Spleen (tissue), 7 donors: ENCODE measurements around the gene WFDC5.

Experiments used
- POLR2A ChIP-seq, 3 donors: fragments of 450-650 bp; IDR thresholded peaks; one replicate each; pipeline ENCODE4 v1.5.1; 2017; ENCODE audit warnings: antibody characterized with exemption in 3 of 3, mild to moderate bottlenecking in 1 of 3
- POLR2AphosphoS5 ChIP-seq, 3 donors: sonication (generic); formaldehyde crosslinking; IDR thresholded peaks; one replicate each; pipeline ENCODE4 v1.5.1; 2017; ENCODE audit warnings: antibody characterized with exemption in 3 of 3
- TF ChIP-seq, protein P1 (sequence below), 11 experiments: fragments of 200-600 bp in 7 of 11; fragments of 450-650 bp in 4 of 11; sonication (generic) in 4 of 11; IDR thresholded peaks in 8 of 11; conservative IDR thresholded peaks in 3 of 11; 1 replicate in 7 of 11; 2 replicates in 4 of 11; pipeline versions ENCODE4 v1.4.0 to v1.8.0; 2016 to 2021; ENCODE audit warnings: antibody characterized with exemption in 11 of 11, inconsistent platforms in 4 of 11, mild to moderate bottlenecking in 1 of 11
- donor health status: DM: no; HTN: no; CAD: no; lungs with moderate emphysema.
- donor health status: DM: no; HTN: no; CAD: no.
- donor health status: DM: no; HTN: no; CAD: no.

DNA sequence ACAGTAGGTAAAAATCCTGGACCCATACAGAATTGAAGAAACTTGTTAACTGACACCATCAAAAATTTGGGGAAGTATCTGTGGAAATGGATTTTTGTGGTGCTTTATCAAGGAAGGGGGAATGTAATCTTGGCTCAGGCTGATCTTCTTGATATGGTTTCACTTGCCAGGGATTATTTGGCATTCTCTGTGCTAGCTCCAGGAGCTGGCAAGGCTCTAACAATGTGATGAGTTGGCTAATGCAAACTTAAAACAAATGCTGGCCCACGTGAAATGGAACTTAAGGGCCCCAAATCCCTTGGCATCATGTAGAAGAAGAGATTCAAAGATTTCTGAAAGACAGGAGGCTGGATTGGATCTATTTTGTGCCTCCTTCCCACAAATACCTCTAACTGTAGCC lies 27.2 kb downstream of the WFDC5 start:
- TF ChIP-seq, protein P1, sequence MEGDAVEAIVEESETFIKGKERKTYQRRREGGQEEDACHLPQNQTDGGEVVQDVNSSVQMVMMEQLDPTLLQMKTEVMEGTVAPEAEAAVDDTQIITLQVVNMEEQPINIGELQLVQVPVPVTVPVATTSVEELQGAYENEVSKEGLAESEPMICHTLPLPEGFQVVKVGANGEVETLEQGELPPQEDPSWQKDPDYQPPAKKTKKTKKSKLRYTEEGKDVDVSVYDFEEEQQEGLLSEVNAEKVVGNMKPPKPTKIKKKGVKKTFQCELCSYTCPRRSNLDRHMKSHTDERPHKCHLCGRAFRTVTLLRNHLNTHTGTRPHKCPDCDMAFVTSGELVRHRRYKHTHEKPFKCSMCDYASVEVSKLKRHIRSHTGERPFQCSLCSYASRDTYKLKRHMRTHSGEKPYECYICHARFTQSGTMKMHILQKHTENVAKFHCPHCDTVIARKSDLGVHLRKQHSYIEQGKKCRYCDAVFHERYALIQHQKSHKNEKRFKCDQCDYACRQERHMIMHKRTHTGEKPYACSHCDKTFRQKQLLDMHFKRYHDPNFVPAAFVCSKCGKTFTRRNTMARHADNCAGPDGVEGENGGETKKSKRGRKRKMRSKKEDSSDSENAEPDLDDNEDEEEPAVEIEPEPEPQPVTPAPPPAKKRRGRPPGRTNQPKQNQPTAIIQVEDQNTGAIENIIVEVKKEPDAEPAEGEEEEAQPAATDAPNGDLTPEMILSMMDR (IDR thresholded peaks at IDR 0.05 in 8 of 11, conservative IDR thresholded peaks at IDR 0.05 in 3 of 11) = no peak
- TF ChIP-seq POLR2A (IDR thresholded peaks at IDR 0.05) (no peak), POLR2AphosphoS5 (IDR thresholded peaks at IDR 0.05) (no peak)
